Measurements from ENCODE around the gene GPR75. TPM values are rescaled to one million over a fixed set of nuclear protein-coding genes. Genes with fewer than 3 reads are reported as not detected.

GPR75 gene
- total RNA-seq, 6 experiments from 2014 or later = 1.1 to 2.0 (median 1.5) TPM

GRCh38 chr2:53820711-53821110, 39.1 kb downstream of the GPR75 start:
- no peak for TF ChIP-seq CTCF (IDR thresholded peaks at IDR 0.05)

GRCh38 chr2:53820048-53820447, 39.7 kb downstream of the GPR75 start:
- no peaks in the 10 kb centered on the region; the same call in 1 of the 2 replicates for H3K27me3 Mint-ChIP-seq (ENCODE audit: insufficient read depth)

More at GRCh38 chr2:53820711-53821110, 39.1 kb downstream of the GPR75 start:
- Mint-ChIP-seq H3K4me1 (ENCODE audit: low read depth) (no peaks in the 10 kb centered on the region), H3K9me3 (no peaks in the 10 kb centered on the region), H3K27ac (no peak overlapping the region), H3K4me3 (no peak overlapping the region), H3K36me3 (ENCODE audit: low read depth) (peaks cover 18% of the 10 kb centered on the region), H3K27me3 (ENCODE audit: insufficient read depth) (no peaks in the 10 kb centered on the region; the same call in 1 of the 2 replicates)
- DNase-seq = no peak

GRCh38 chr2:53819634-53820033, 40.1 kb downstream of the GPR75 start:
- no peaks in the 10 kb centered on the region for H3K4me1 Mint-ChIP-seq (ENCODE audit: low read depth)
- no peak for TF ChIP-seq CTCF (IDR thresholded peaks at IDR 0.05)
- no peak for DNase-seq
- H3K9me3 Mint-ChIP-seq = no peaks in the 10 kb centered on the region
- no peak overlapping the region for H3K27ac Mint-ChIP-seq
- H3K27me3 Mint-ChIP-seq (ENCODE audit: insufficient read depth) = no peaks in the 10 kb centered on the region; the same call in 1 of the 2 replicates
- peaks cover 23% of the 10 kb centered on the region for H3K36me3 Mint-ChIP-seq (ENCODE audit: low read depth)
- no peak overlapping the region for H3K4me3 Mint-ChIP-seq

More at GRCh38 chr2:53820048-53820447, 39.7 kb downstream of the GPR75 start:
- no peaks in the 10 kb centered on the region for H3K4me1 Mint-ChIP-seq (ENCODE audit: low read depth)
- DNase-seq = no peak
- H3K27ac Mint-ChIP-seq = no peak overlapping the region
- H3K9me3 Mint-ChIP-seq = no peaks in the 10 kb centered on the region
- H3K36me3 Mint-ChIP-seq (ENCODE audit: low read depth) = peaks cover 23% of the 10 kb centered on the region
- H3K4me3 Mint-ChIP-seq = no peak overlapping the region
- no peak for TF ChIP-seq CTCF (IDR thresholded peaks at IDR 0.05)

GRCh38 chr2:53818854-53819435, 40.8 kb downstream of the GPR75 start:
- Mint-ChIP-seq H3K9me3 (no peaks in the 10 kb centered on the region), H3K4me1 (ENCODE audit: low read depth) (no peaks in the 10 kb centered on the region), H3K4me3 (no peak overlapping the region), H3K27ac (no peak overlapping the region), H3K36me3 (ENCODE audit: low read depth) (peaks cover 23% of the 10 kb centered on the region), H3K27me3 (ENCODE audit: insufficient read depth) (no peaks in the 10 kb centered on the region; the same call in 1 of the 2 replicates)
- DNase-seq = no peak
- no peak for TF ChIP-seq CTCF (IDR thresholded peaks at IDR 0.05)

- Mint-ChIP-seq H3K27ac (no peak overlapping the region), H3K9me3 (no peaks in the 10 kb centered on the region), H3K4me1 (ENCODE audit: low read depth) (no peaks in the 10 kb centered on the region), H3K4me3 (no peak overlapping the region), H3K27me3 (ENCODE audit: insufficient read depth) (peaks cover 2% of the 10 kb centered on the region), H3K36me3 (ENCODE audit: low read depth) (peaks cover 16% of the 10 kb centered on the region)
- no peak for TF ChIP-seq CTCF (IDR thresholded peaks at IDR 0.05)
- DNase-seq = no peak
These were observed 46.6 kb downstream of the GPR75 start for GRCh38 chr2:53813151-53813550.

Measured in HFFc6 (cell line).